Gastroesophageal sphincter (tissue), 4 donors: Measurements from ENCODE around the gene FBXO3. TPM values are rescaled to one million over a fixed set of nuclear protein-coding genes. Genes with fewer than 3 reads are reported as not detected.
"Not testable (repeated sequence)": the region's sequence is repeated elsewhere in the genome, so short reads cannot be mapped to it uniquely, and the experiment has no call there.

Experiments
- ATAC-seq: fragments of 150-250 bp; one replicate; pipeline ENCODE4 v1.9.1; 2016; ENCODE audit warnings: mild to moderate bottlenecking, moderate library complexity
- H3K27ac ChIP-seq, 4 donors: fragments of 200-600 bp; sonication (generic) in 3 of 4; 1 replicate in 3 of 4; 2 replicates in 1 of 4; pipeline ENCODE4 v1.5.1; 2016 to 2019
- H3K27me3 ChIP-seq: fragments of 200-600 bp; sonication (generic); one replicate; pipeline ENCODE4 v1.5.1; 2019
- H3K36me3 ChIP-seq, 2 donors: fragments of 200-600 bp; sonication (generic); one replicate each; pipeline ENCODE4 v1.5.1; 2019; ENCODE audit warnings: control low read depth in 1 of 2
- H3K4me1 ChIP-seq, 3 donors: fragments of 200-600 bp; sonication (generic); 1 replicate in 2 of 3; 2 replicates in 1 of 3; pipeline ENCODE4 v1.5.1; 2016 to 2019; ENCODE audit warnings: control low read depth in 2 of 3
- H3K4me3 ChIP-seq, 2 donors: fragments of 200-600 bp; sonication (generic); one replicate each; pipeline ENCODE4 v1.5.1; 2019; ENCODE audit warnings: mild to moderate bottlenecking in 1 of 2, moderate library complexity in 1 of 2
- H3K9me3 ChIP-seq, 3 donors: fragments of 200-600 bp; sonication (generic); one replicate each; pipeline ENCODE4 v1.5.1; 2017 to 2019; ENCODE audit warnings: control low read depth in 2 of 3
- EP300 ChIP-seq: sonication (generic); formaldehyde crosslinking; IDR thresholded peaks from one replicate; pipeline ENCODE4 v1.6.1; 2017; ENCODE audit warnings: antibody characterized with exemption, mild to moderate bottlenecking
- POLR2A ChIP-seq, 2 donors: fragments of 450-650 bp; IDR thresholded peaks; one replicate each; pipeline ENCODE4 v1.6.1; 2017; ENCODE audit warnings: antibody characterized with exemption in 2 of 2, mild to moderate bottlenecking in 2 of 2, moderate library complexity in 1 of 2
- POLR2AphosphoS5 ChIP-seq: sonication (generic); formaldehyde crosslinking; IDR thresholded peaks from one replicate; pipeline ENCODE4 v1.6.1; 2017; ENCODE audit warnings: antibody characterized with exemption
- WGBS, 2 donors: methylation state at CpG; one replicate each; pipeline ENCODE4 v1.1.5; 2018; ENCODE audit warnings: low coverage in 1 of 2; 5-methylcytosine and 5-hydroxymethylcytosine counted together
- total RNA-seq, 4 donors: library from RNA; depleted of rRNA; stranded (reverse); fragments of >200 nt; gene quantifications; one replicate each; pipeline ENCODE4 v1.1.0, GENCODE V29; 2016
- TF ChIP-seq, protein P1 (sequence below), 4 experiments: fragments of 200-600 bp in 2 of 4; fragments of 450-650 bp in 2 of 4; sonication (generic) in 1 of 4; IDR thresholded peaks; one replicate each; pipeline ENCODE4 v1.5.1; 2017 to 2019; ENCODE audit warnings: antibody characterized with exemption in 4 of 4, mild to moderate bottlenecking in 2 of 4, moderate library complexity in 2 of 4

FBXO3 gene
- total RNA-seq, 4 donors from 2014 or later = 38.8 to 81.4 (median 55.7) TPM

DNA sequence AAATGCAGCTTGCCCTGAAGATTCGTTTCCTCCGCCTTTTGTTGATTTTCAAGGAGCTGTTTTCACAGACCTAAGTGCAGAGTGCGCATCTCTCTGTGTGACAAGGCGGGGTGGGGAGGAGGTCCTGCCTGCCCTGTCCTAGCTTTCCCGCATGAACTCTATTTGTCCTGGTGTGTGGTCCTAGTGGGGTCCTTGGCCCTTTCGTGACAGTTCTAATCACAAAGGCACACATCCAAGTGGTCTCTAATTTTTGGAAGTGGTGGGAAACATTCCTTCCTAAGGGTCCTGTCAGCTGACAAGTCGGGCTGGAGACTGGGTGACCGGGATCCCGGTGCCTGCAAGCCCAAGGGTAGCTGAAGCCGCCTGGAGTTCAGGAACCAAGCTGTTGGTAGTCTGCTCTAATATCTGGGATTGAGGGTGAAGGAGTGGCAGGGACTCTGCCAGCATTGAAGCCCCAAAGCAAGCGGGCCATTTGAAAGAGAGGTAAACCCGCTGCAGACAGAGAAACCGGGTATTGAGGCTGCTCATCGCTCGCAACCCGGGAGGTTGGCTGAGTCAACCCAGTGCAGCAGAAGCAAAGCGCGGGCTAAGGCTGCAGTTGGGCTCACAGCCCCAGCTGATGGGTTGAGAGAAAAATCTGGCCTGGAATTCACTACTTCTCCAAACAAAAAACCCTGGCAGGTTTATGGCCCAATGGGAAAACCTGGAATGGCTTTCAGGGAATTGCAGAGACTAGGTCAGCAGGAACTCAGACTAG lies 28.1 kb upstream of the FBXO3 start:
- Histone ChIP-seq H3K4me3 (peak overlapping the region; percentile 7 to 30), H3K9me3 (no peaks in the 10 kb centered on the region)
- peak; percentile 74 for ATAC-seq

DNA sequence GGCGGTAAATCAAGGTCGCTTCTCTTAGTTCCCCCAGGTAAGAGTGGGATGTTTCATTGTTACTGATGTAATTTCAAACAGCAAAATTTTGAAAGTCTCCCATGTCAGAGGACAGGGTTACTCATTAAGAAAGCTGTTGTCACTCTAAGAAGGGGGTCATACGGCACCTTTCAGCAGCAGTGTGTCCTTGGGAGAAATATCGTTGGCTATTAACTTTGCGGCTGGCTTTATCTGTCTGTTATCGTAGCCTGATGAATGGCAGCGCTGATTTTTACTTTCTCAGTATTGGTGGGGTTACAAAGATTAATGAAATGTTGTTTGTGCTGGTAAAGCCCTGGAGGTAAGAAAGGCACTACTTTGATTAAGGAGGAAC lies 27.5 kb upstream of the FBXO3 start:
- Histone ChIP-seq H3K4me3 (no peak overlapping the region), H3K9me3 (no peaks in the 10 kb centered on the region), H3K27ac (no peak overlapping the region), H3K27me3 (peaks cover 67% of the 10 kb centered on the region), H3K4me1 (peaks cover 0 to 12% (median 7%) of the 10 kb centered on the region in 3 donors), H3K36me3 (no peaks in the 10 kb centered on the region)
- WGBS, 2 donors = 32 to 54% methylated on average over 5 to 6 of the region's 7 CpGs
- no peak for ATAC-seq
- TF ChIP-seq EP300 (no peak), POLR2AphosphoS5 (no peak), POLR2A (IDR thresholded peaks at IDR 0.05) (no peak)
- TF ChIP-seq, protein P1, sequence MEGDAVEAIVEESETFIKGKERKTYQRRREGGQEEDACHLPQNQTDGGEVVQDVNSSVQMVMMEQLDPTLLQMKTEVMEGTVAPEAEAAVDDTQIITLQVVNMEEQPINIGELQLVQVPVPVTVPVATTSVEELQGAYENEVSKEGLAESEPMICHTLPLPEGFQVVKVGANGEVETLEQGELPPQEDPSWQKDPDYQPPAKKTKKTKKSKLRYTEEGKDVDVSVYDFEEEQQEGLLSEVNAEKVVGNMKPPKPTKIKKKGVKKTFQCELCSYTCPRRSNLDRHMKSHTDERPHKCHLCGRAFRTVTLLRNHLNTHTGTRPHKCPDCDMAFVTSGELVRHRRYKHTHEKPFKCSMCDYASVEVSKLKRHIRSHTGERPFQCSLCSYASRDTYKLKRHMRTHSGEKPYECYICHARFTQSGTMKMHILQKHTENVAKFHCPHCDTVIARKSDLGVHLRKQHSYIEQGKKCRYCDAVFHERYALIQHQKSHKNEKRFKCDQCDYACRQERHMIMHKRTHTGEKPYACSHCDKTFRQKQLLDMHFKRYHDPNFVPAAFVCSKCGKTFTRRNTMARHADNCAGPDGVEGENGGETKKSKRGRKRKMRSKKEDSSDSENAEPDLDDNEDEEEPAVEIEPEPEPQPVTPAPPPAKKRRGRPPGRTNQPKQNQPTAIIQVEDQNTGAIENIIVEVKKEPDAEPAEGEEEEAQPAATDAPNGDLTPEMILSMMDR (IDR thresholded peaks at IDR 0.05) = no peak

More for the DNA sequence above, 28.1 kb upstream of the FBXO3 start:
- Histone ChIP-seq H3K27ac (no peak overlapping the region), H3K27me3 (peaks cover 61% of the 10 kb centered on the region), H3K36me3 (no peaks in the 10 kb centered on the region), H3K4me1 (peaks cover 0 to 12% (median 7%) of the 10 kb centered on the region in 3 donors)
- 0 to 13% methylated on average over 2 to 14 of the region's 18 CpGs for WGBS, 2 donors
- TF ChIP-seq, protein P1 (IDR thresholded peaks at IDR 0.05) = no peak
- TF ChIP-seq EP300 = no peak
- no peak for TF ChIP-seq POLR2AphosphoS5
- no peak for TF ChIP-seq POLR2A (IDR thresholded peaks at IDR 0.05)

DNA sequence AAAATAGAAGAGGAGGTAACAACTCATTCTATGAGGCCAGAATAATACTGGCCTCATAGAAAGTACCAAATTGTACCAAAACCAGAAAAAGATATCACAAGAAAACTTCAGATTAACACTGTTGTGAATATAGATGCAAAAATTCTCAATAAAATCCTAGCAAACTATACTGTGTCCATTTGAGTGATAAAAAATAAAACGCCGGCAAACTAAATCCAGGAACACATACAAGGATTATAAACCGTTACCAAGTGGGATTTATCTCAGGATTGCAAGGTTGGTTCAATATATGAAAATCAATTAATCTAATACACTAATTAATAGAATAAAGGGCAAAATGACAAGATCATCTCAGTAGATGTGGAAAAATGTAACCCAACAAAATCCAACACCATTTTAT lies 23.6 kb upstream of the FBXO3 start:
- H3K9me3 ChIP-seq = no peaks in the 10 kb centered on the region
- ATAC-seq = no peak
- WGBS, 2 donors = 91 to 94% methylated on average over 3 of the region's 3 CpGs
- no peak for TF ChIP-seq POLR2A (IDR thresholded peaks at IDR 0.05)
- TF ChIP-seq POLR2AphosphoS5 = no peak
- TF ChIP-seq EP300 = no peak
- TF ChIP-seq, protein P1 (IDR thresholded peaks at IDR 0.05) = no peak
- H3K4me1 ChIP-seq = peaks cover 0 to 12% (median 7%) of the 10 kb centered on the region in 3 donors
- no peak overlapping the region for H3K27ac ChIP-seq
- H3K27me3 ChIP-seq = peaks cover 85% of the 10 kb centered on the region
- no peaks in the 10 kb centered on the region for H3K36me3 ChIP-seq
- no peak overlapping the region for H3K4me3 ChIP-seq

DNA sequence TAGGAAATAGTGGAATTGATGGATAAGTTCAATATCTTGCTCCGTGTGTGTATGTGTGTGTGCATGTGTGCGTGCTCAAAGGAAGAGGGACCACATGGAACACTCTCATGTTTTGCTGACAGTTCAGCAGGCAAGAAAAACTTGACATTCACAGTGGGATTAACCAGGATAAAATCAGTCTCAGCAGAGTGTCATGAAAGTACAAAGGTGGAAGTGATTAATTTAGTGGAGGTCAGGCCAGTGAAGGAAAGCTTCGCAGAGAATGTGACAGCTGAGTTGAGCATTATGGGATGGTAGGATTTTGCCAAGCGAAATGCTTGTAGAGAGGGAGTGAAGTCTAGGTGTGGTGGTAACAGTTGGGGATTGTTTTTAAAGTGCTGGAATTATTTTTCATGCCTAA lies 15.7 kb upstream of the FBXO3 start:
- H3K27ac ChIP-seq = no peak overlapping the region
- no peak overlapping the region for H3K4me3 ChIP-seq
- no peaks in the 10 kb centered on the region for H3K4me1 ChIP-seq
- no peak for ATAC-seq
- H3K27me3 ChIP-seq = peaks cover 27% of the 10 kb centered on the region
- 30 to 48% methylated on average over 4 of the region's 4 CpGs for WGBS, 2 donors
- H3K36me3 ChIP-seq = no peaks in the 10 kb centered on the region
- H3K9me3 ChIP-seq = no peaks in the 10 kb centered on the region
- TF ChIP-seq, protein P1 (IDR thresholded peaks at IDR 0.05) = no peak
- TF ChIP-seq EP300 (no peak), POLR2A (IDR thresholded peaks at IDR 0.05) (no peak), POLR2AphosphoS5 (no peak)

DNA sequence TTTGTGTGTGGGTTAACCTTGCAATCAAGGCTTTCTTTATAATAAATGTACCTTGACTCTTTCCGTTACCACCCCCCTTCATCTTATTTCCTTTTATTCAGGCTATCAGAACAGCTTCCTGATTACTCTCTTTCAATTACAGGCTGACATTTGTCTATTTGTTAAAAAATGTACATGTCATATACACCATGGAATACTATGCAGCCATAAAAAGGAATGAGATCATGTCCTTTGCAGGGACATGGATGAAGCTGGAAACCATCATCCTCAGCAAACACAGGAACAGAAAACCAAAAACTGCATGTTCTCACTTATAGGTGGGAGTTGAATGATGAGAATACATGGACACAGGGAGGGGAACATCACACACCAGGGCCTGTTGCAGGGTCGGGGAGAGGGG lies 13.8 kb upstream of the FBXO3 start:
- not testable (repeated sequence) for H3K9me3 ChIP-seq, H3K4me1 ChIP-seq, H3K4me3 ChIP-seq, ATAC-seq, H3K36me3 ChIP-seq, H3K27ac ChIP-seq
- WGBS, 2 donors = 84 to 89% methylated on average over 1 to 2 of the region's 2 CpGs
- H3K27me3 ChIP-seq = peaks cover 19% of the 10 kb centered on the region
